Kidney (tissue), 14 donors: ENCODE data around the gene LRP1. TPM values are rescaled to one million over a fixed set of nuclear protein-coding genes. Genes with fewer than 3 reads are reported as not detected.

Experiments used
- DNase-seq, 5 donors: peaks; one replicate each; pipeline ENCODE4 v3.0.0-alpha.2; 2013 to 2020
- FAIRE-seq: peaks from 2 replicates; lab custom pipeline; 2012; peaks lifted over from hg19 to GRCh38; lab: Jason Lieb, UNC
- H3K27ac ChIP-seq, 2 donors: one replicate each; pipeline ENCODE4 v1.7.0; 2013; ENCODE audit warnings: low read depth in 2 of 2, low read length in 2 of 2, inconsistent platforms in 1 of 2
- H3K27me3 ChIP-seq: one replicate; pipeline ENCODE4 v1.7.1; 2013; ENCODE audit warnings: low read length, inconsistent platforms; ENCODE audit not compliant: control insufficient read depth, insufficient read depth
- H3K36me3 ChIP-seq, 3 donors: one replicate each; pipeline versions ENCODE4 v1.7.0 to v1.7.1; 2013; ENCODE audit warnings: low read length in 3 of 3, control low read depth in 1 of 3, inconsistent platforms in 1 of 3; ENCODE audit not compliant: insufficient read depth in 3 of 3, control insufficient read depth in 2 of 3
- H3K4me1 ChIP-seq, 3 donors: one replicate each; pipeline versions ENCODE4 v1.7.0 to v1.7.1; 2013; ENCODE audit warnings: low read length in 3 of 3, inconsistent platforms in 1 of 3, low read depth in 1 of 3; ENCODE audit not compliant: control insufficient read depth in 2 of 3, insufficient read depth in 2 of 3
- H3K4me3 ChIP-seq, 3 donors: one replicate each; pipeline versions ENCODE4 v1.7.0 to v1.8.1; 2013; ENCODE audit warnings: low read length in 3 of 3, control low read depth in 1 of 3, inconsistent platforms in 1 of 3
- H3K9ac ChIP-seq, 3 donors: one replicate each; pipeline versions ENCODE4 v1.7.0 to v1.7.1; 2013; ENCODE audit warnings: low read length in 3 of 3, control low read depth in 1 of 3, inconsistent platforms in 1 of 3
- H3K9me3 ChIP-seq, 3 donors: one replicate each; pipeline versions ENCODE4 v1.7.0 to v1.7.1; 2013; ENCODE audit warnings: low read length in 3 of 3, control low read depth in 1 of 3, inconsistent platforms in 1 of 3; ENCODE audit not compliant: control insufficient read depth in 2 of 3, insufficient read depth in 1 of 3
- CTCF ChIP-seq: IDR thresholded peaks from 3 replicates; pipeline ENCODE4 v1.5.1; 2012; ENCODE audit warnings: mild to moderate bottlenecking, moderate library complexity, borderline replicate concordance; ENCODE audit not compliant: insufficient read depth; ENCODE audit errors: extremely low read depth
- intact Hi-C: fragments of 100-400 bp; cut with DNase I; formaldehyde crosslinking; loops from one replicate; pipeline ENCODE4 v1.11.1; 2022
- polyA plus RNA-seq: library from polyadenylated mRNA; stranded (reverse); fragments of 350-450 nt; fragmentation: Illumina TruSeq; extraction: RNeasy Lipid Tissue Mini Kit (QIAGEN cat#74804); gene quantifications from one replicate; pipeline ENCODE4 v1.2.3, GENCODE V29; 2014; ENCODE audit warnings: low read depth, low replicate concordance; ENCODE audit not compliant: insufficient read depth
- total RNA-seq: library from RNA; stranded (reverse); fragmentation: NEBNext Ultra II Directional; extraction: Animal tissue kit (Norgen Biotek cat#: 25700); gene quantifications from one replicate; pipeline ENCODE4 v1.2.1, GENCODE V29; 2021
- donor health status: control.
- donor health status: control.
- donor health status: control.
- donor health status: control.
- donor health status: control.
- donor health status: DM: yes; HTN: yes; CAD: no.
- donor health status: Normal renal cell carcinoma (clear cell type).

Gene LRP1
- total and polyA plus RNA-seq, 2 donors from 2014 or later = 18.7 to 121 TPM

DNA sequence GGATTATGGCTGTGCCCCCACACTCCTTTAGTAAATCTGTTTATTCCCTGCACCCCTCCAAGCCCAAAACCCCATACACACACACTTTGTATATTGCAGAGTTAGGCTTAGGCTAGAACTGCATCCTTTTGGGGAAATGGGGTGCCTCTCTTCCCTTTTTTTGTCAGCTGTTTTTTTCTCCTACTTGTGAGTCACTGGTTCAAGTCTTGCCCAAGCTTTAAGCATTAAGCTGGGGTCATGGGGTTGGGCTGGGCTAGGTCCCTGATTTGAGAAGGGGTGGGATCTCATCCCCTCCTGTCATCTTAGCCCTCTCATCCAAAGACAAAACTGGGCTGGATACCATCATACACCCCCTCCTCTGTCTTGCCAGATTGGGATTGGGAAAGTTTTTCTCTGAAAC lies 1.6 kb downstream of the LRP1 start:
- intact Hi-C loops = no loop called here
- Histone ChIP-seq H3K4me3 (peak overlapping the region; percentile 28 to 91 (median 61)), H3K9ac (peak overlapping the region in 2 of 3 donors; percentile 2 to 12), H3K4me1 (peaks cover 0 to 21% (median 10%) of the 10 kb centered on the region in 3 donors), H3K9me3 (no peaks in the 10 kb centered on the region), H3K27me3 (no peaks in the 10 kb centered on the region), H3K27ac (peak overlapping the region in 1 of 2 donors; percentile 84), H3K36me3 (no peaks in the 10 kb centered on the region)
- DNase-seq (no peak), FAIRE-seq (no peak)
- TF ChIP-seq CTCF = no peak

DNA sequence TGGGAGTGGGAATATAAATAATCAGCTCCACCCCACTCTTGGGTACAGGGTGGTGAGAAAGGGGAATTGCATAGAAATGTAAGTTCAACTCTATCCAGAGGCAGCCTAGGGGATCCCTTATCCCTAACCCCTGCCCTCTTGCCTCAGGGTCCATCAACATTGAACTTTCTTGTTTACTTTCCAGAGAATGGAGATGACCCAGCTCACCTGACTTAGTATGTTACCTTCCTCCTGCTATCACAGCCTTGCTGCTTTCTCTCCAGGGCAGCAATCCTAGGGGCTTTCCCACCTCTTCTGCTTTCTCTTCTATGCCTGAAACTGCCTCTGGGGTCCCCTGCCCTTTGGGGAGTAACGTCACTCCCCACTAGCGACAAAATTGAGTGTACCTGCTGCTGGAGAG lies 2.7 kb downstream of the LRP1 start:
- no peak overlapping the region for H3K9ac ChIP-seq
- peaks cover 0 to 23% (median 10%) of the 10 kb centered on the region in 3 donors for H3K4me1 ChIP-seq
- peak overlapping the region in 1 of 2 donors; percentile 22 for H3K27ac ChIP-seq
- intact Hi-C loops = no loop called here
- no peaks in the 10 kb centered on the region for H3K36me3 ChIP-seq
- no peak for TF ChIP-seq CTCF
- no peaks in the 10 kb centered on the region for H3K27me3 ChIP-seq
- FAIRE-seq = no peak
- DNase-seq = no peak
- H3K9me3 ChIP-seq = no peaks in the 10 kb centered on the region
- no peak overlapping the region for H3K4me3 ChIP-seq

DNA sequence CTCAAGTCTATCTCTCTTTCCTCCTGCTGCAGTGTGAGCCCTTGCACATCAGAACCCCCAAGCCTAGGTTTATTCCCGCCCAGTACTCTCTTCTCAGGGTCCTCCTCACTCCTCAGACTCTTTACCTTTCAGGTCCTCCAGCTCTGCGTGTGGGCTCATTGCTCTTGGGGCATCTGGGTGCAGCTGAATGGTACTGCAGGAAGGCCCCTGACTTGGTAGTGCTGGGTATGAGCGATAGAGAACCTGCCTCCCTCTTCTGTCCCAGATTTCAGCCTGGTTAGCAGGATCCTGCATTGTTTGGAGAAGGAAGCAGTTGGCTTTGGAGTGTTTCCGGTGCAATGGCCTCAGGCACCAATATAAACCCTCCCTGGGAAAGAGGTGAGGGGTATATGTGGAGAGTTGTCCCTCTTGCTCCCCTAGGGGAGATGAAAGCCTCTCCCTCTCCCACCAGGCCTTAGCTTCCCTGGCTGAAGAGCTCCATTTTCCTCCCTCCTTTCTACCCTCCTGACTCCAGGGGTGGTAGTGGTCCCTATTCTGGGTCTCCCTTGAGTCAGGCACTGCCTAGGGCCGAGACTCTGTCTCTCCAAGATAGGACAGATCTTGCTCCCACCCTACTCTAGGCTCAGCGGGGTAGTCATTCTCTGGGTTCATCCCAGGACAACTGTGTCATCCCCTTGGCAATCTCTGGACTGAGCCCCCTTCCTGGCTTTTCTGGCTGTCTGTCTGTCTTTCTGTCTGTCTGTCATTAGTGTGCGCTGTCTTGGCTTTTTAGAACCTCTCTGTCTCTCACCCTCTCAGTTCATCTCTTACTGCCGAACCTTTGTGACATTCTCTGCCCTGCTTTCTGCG lies 3.8 kb downstream of the LRP1 start:
- H3K4me3 ChIP-seq = no peak overlapping the region
- no peak for TF ChIP-seq CTCF
- no peaks in the 10 kb centered on the region for H3K36me3 ChIP-seq
- no peak for DNase-seq
- H3K4me1 ChIP-seq = peaks cover 0 to 17% (median 5%) of the 10 kb centered on the region in 3 donors
- H3K9ac ChIP-seq = peak overlapping the region in 1 of 3 donors; percentile 4
- no peaks in the 10 kb centered on the region for H3K27me3 ChIP-seq
- intact Hi-C loops = no loop called here
- FAIRE-seq = no peak
- H3K27ac ChIP-seq = peak overlapping the region; percentile 1 to 67
- H3K9me3 ChIP-seq = no peaks in the 10 kb centered on the region
